AG10803 (cell line): ENCODE measurements around the gene MZB1.

Experiments
- DNase-seq: peaks from one replicate; pipeline ENCODE4 v3.0.0; 2010; ENCODE audit warnings: low read depth
- H3K4me3 ChIP-seq: 2 replicates; pipeline ENCODE4 v1.5.1; 2011; ENCODE audit warnings: mild to moderate bottlenecking, low read length, control low read depth
- TF ChIP-seq, protein P1 (sequence below): conservative IDR thresholded peaks from 2 replicates; pipeline ENCODE4 v1.5.1; 2011; ENCODE audit warnings: mild to moderate bottlenecking, low read length, control low read depth, inconsistent platforms

MZB1 gene, protein sequence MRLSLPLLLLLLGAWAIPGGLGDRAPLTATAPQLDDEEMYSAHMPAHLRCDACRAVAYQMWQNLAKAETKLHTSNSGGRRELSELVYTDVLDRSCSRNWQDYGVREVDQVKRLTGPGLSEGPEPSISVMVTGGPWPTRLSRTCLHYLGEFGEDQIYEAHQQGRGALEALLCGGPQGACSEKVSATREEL

DNA sequence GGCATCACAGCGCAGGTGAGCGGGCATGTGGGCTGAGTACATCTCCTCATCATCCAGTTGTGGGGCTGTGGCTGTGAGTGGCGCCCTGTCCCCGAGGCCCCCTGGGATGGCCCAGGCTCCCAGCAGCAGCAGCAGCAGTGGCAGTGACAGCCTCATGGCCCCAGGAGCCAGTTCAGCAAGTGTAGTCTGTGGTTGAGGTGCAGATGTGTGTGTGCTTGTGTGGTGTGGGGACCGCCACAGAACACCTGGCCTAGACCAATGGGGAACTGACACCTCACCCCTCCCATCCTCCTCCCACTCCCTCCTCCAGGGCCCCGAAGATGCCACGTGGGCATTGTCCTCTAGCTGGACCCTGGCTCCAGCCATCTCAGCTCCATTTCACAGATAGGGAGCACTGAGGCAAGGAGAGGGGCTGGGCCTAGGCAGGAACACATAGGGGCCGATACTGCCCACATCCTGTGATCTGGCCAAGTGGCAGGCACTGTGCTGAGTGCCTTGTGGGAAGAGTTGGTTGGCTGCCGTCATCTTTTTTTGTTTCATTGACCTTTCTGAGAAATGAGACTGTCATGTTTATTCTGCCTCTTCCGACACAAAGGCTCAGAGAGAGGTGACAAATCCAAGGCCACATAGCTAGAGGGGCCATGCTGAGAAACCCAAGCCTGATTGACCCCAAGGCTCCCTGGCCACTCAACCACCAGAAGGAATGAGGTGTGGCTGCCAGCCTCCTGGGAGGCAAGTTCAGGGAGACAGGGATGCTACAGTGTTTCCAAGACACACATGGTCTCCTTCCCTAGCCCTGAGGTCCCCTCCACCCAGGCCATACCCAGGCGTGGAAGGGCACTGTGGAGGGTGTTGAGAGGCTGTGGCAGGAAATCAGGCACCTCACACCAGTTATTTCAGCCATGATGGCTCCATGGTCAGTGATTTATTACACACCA, at the start of gene MZB1:
Gene MZB1 (minus strand): TSS at position 213 of the 938 bp plus-strand sequence. CDS start 57 bp downstream, at position 156.
- TF ChIP-seq, protein P1, sequence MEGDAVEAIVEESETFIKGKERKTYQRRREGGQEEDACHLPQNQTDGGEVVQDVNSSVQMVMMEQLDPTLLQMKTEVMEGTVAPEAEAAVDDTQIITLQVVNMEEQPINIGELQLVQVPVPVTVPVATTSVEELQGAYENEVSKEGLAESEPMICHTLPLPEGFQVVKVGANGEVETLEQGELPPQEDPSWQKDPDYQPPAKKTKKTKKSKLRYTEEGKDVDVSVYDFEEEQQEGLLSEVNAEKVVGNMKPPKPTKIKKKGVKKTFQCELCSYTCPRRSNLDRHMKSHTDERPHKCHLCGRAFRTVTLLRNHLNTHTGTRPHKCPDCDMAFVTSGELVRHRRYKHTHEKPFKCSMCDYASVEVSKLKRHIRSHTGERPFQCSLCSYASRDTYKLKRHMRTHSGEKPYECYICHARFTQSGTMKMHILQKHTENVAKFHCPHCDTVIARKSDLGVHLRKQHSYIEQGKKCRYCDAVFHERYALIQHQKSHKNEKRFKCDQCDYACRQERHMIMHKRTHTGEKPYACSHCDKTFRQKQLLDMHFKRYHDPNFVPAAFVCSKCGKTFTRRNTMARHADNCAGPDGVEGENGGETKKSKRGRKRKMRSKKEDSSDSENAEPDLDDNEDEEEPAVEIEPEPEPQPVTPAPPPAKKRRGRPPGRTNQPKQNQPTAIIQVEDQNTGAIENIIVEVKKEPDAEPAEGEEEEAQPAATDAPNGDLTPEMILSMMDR, result no peak
- H3K4me3 ChIP-seq, result no peak within 1 kb of the TSS
- no peak for DNase-seq

DNA sequence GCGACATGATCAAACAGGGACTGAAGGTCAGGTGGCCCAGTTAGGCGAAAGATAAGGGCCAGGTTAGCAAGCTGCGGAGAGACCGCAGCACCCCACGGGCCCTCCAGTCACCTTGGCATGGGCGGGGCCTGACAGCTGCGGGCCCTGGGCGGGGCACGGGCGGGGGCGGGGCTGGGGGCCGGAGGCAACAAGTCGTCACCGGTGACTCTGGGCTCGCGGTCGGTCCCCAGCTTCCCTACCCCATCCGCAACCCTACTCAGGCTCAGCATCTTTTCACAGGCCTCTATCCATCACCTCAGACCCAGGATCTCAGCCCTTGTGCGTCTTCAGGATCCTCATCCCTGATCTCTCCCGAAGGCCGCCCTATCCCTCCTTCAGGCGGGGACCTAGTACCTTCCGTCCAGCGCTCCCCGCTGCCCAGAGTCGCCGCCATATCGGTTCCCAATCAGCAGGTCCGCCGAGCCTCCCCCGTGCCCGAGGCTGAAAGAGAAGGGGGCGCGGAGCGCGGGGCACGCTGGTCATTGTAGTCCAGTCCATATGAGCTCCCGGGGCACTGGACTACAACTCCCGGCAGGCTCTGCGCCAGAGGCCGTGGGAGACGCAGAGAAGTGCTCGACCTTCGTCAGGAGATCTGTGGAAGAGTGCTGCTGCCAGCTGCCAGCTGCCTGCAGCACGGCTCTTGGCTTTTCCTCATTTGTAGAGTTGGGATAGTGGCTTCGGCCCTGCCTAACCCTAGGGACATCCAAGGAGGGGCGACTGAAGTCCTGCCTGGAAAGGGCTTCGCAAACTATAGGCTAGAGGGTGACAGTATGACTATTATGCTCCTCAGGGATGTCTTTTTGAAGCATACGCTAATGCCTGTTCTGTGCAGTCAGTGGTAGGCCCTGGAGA, 49.5 kb upstream of the MZB1 start, which contains the start of gene DNAJC18:
Gene DNAJC18 (minus strand): TSS at position 513 of the 891 bp plus-strand sequence. CDS start 80 bp downstream, at position 433.
- H3K4me3 ChIP-seq, result peak within 1 kb of the TSS; percentile 98
- peak; percentile 89 for DNase-seq
- TF ChIP-seq, protein P1, result no peak

DNA sequence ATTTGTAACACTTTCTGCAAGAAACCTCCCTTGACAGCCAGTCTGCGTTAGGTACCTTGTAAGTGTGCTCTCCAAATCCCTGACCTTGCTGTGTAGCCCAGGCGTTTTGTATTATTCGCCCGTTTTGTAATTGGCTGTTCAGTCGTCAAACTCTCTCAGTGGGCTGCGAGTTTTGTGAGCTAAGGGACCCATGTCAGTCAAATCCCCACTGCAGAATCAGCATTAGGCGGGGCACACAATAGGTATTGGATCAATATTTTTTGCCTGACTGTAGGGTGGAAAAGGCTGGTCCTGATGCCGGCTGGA, 48.9 kb upstream of the MZB1 start:
- DNase-seq, result no peak

DNA sequence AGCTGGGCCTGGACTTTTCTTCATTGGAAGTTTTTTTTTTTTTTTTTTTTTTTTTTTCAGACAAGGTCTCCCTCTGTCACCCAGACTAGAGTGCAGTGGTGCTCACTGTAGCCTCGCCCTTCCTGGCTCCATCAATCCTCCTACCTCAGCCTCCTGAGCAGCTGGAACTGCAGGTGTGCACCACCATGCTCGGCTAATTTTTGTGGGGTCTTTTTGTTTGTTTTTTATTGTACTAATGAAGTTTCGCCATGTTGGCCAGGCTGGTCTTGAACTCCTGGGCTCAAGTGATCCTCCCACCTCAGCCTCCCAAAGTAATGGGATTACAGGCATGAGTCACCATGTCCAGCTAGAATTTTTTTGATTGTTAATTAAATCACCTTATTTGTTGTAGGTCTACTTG, 46.0 kb upstream of the MZB1 start:
- DNase-seq, result no peak
- TF ChIP-seq, protein P1, result no peak
- no peak overlapping the region for H3K4me3 ChIP-seq

More for the DNA sequence above, 48.9 kb upstream of the MZB1 start:
- TF ChIP-seq, protein P1, result no peak
- H3K4me3 ChIP-seq, result peak overlapping the region; percentile 98

DNA sequence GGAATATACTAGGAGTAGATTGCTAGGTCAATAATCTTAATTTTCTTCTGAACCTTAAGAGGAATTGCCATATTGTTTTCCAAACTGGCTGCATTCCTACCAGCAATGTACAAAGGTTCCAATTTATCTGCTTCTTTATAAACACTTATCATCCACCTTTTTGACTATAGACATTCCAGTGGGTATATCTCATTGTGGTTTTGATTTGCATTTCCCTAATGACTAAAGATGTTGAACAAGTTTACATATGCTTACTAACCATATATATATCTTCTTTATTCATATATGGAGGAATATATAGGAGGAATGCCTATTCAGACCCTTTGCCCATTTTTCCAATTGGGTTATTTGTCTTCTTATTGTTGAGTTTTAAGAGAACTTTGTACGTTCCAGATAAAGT, 42.0 kb upstream of the MZB1 start:
- no peak for DNase-seq
- TF ChIP-seq, protein P1, result no peak

DNA sequence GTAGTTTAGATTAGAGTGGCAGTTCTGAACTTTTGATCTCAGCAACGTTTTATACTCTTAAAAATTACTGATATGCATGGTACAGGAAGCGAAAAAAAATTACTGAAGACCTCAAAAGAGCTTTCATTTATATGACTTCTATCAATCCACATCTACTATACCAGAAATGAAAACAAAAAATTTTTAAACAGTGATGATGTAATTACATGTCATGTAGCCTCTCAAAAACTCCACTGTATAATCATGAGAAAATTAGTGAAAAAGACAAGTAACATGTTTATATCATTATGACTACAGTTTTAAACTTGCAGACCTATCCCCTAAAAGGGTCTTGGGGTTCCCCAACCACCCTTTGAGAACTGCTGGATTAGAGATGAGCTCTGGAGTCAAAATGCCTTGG, 40.3 kb upstream of the MZB1 start:
- TF ChIP-seq, protein P1, result no peak
- no peak overlapping the region for H3K4me3 ChIP-seq

More for the DNA sequence above, 42.0 kb upstream of the MZB1 start:
- no peak overlapping the region for H3K4me3 ChIP-seq

More for the DNA sequence above, 40.3 kb upstream of the MZB1 start:
- no peak for DNase-seq
